ENCODE data around the gene ST6GAL1. TPM values are rescaled to one million over a fixed set of nuclear protein-coding genes. Genes with fewer than 3 reads are reported as not detected.
A peak's percentile ranks its signal among the peaks of the same experiment; 100 is the strongest.

ST6GAL1 gene
- total and polyA plus RNA-seq, 2 of the 8 experiments (the other 6 are each of a cell fraction or from before 2014, with no cell fraction given) = 62.8 to 80.9 TPM

DNA sequence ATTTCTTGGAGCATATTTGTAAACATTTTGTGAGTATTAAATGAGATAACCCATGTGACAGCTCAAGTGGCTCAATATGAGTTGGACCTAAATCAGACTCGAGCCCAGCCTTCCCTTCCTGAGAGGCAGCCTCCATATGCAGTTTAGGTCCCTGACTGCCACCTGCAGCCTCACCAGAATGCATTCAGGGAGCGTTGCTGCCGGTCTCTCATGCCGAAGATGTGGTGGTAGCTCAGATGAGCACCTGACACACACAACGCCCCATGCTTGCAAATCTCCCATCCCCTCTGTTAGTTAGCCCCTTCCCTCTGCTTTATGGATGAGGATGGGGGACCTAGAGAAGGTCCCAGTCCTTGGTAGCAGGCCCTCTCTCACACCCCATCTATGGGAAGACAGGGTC is 9.2 kb downstream of the ST6GAL1 start:
- no peak overlapping the region for H3K56ac ChIP-seq (replicated peaks; ENCODE audit: insufficient read length, low read depth, low read length)
- no peaks in the 10 kb centered on the region for H3K27me3 ChIP-seq (replicated peaks in 1 of 4; ENCODE audit: control insufficient read depth in 3 of 4, extremely low read depth in 1 of 4, insufficient read depth in 3 of 4, low read length in 3 of 4)
- no peak overlapping the region for H2BK15ac ChIP-seq (ENCODE audit: low read length)
- H3K9me3 ChIP-seq (ENCODE audit: insufficient read depth in 2 of 2, low read depth in 1 of 2, low read length in 1 of 2) = no peaks in the 10 kb centered on the region; a peak in 1 of 4 replicates
- no peak overlapping the region for H4K8ac ChIP-seq (ENCODE audit: extremely low read depth, insufficient read depth, low read length)
- no peak overlapping the region for H3K18ac ChIP-seq (ENCODE audit: extremely low read depth, low read length)
- H2BK12ac ChIP-seq (ENCODE audit: low read depth, low read length) = no peak overlapping the region; the same call in 1 of the 2 replicates
- peaks cover 2 to 41% (median 13%) of the 10 kb centered on the region in 4 experiments for H3K36me3 ChIP-seq (ENCODE audit: control insufficient read depth in 2 of 4, insufficient read depth in 4 of 4, low read length in 3 of 4)
- H2AFZ ChIP-seq (ENCODE audit: low read length) = no peak overlapping the region
- H2BK5ac ChIP-seq (ENCODE audit: low read depth, low read length) = no peak overlapping the region
- peaks cover 7% of the 10 kb centered on the region; the same call in 1 of the 2 replicates for H3K79me1 ChIP-seq (ENCODE audit: low read depth, low read length)
- H3K79me2 ChIP-seq (ENCODE audit: control insufficient read depth in 1 of 2, insufficient read depth in 2 of 2, low read length in 2 of 2) = peaks cover 0 to 96% of the 10 kb centered on the region in 2 experiments
- no peak overlapping the region for H3K23ac ChIP-seq (ENCODE audit: insufficient read length)
- no peak overlapping the region for H2AK5ac ChIP-seq (ENCODE audit: low read depth, low read length)
- H3K4me3 ChIP-seq (ENCODE audit: extremely low read depth in 1 of 4, insufficient read depth in 2 of 4, low read depth in 3 of 4, low read length in 4 of 4) = no peak overlapping the region
- DNase-seq (ENCODE audit: low read depth in 1 of 2, low spot score in 2 of 2) (no peak), FAIRE-seq (no peak)
- 89% methylated on average over 5 of the region's 5 CpGs; no CpG with 5 or more reads in 1 of the 2 experiments for WGBS, 2 experiments (ENCODE audit: extremely low coverage in 1 of 2, insufficient coverage in 1 of 2, insufficient read length in 1 of 2, insufficient replicate concordance in 2 of 2, low coverage in 1 of 2, low lambda C conversion rate in 2 of 2, missing lambda C conversion rate in 1 of 2)
- no peaks in the 10 kb centered on the region for H3K23me2 ChIP-seq (ENCODE audit: low read depth, low read length)
- no peak overlapping the region for H3K27ac ChIP-seq (ENCODE audit: low read depth, low read length)
- H4K20me1 ChIP-seq (replicated peaks in 1 of 2; ENCODE audit: control insufficient read depth in 1 of 2, insufficient read depth in 2 of 2, low read length in 2 of 2) = peaks cover 5 to 19% of the 10 kb centered on the region in 2 experiments
- ChIA-PET CTCF (ENCODE audit: partially characterized antibody) (interaction anchor here (0.7 to 3.2 kb wide), 6 partner anchors 8 to 1267 kb away, joined by 3 to 13 read pairs (median 4); no protein-coding TSS in a partner anchor), POLR2A (ENCODE audit: partially characterized antibody) (interaction anchor here (0.6 to 2.0 kb wide), 5 partner anchors 8 to 90 kb away, joined by 3 to 5 read pairs (median 4); no protein-coding TSS in a partner anchor)
- H2BK120ac ChIP-seq (replicated peaks; ENCODE audit: low read depth, low read length) = no peak overlapping the region
- H2BK20ac ChIP-seq (ENCODE audit: low read length) = no peak overlapping the region
- no peak overlapping the region for H3K4ac ChIP-seq (replicated peaks; ENCODE audit: insufficient read length, low read depth, low read length)
- no peak overlapping the region for H4K91ac ChIP-seq (replicated peaks; ENCODE audit: insufficient read length, low read length)
- no peak overlapping the region for H3K14ac ChIP-seq (ENCODE audit: insufficient read length)
- H3K9ac ChIP-seq (replicated peaks in 1 of 4; ENCODE audit: extremely low read depth in 1 of 4, low read depth in 3 of 4, low read length in 3 of 4) = no peak overlapping the region
- H3K4me1 ChIP-seq (replicated peaks in 1 of 4; ENCODE audit: control insufficient read depth in 3 of 4, insufficient read depth in 4 of 4, low read length in 3 of 4) = peaks cover 2 to 13% (median 11%) of the 10 kb centered on the region in 4 experiments; a peak in 6 of 7 replicates
- H3K4me2 ChIP-seq (ENCODE audit: insufficient read depth in 1 of 2, low read depth in 2 of 2, low read length in 2 of 2) = no peak overlapping the region
- no peak overlapping the region for H4K5ac ChIP-seq (ENCODE audit: insufficient read length, low read depth, low read length)
- TF ChIP-seq, protein P1, sequence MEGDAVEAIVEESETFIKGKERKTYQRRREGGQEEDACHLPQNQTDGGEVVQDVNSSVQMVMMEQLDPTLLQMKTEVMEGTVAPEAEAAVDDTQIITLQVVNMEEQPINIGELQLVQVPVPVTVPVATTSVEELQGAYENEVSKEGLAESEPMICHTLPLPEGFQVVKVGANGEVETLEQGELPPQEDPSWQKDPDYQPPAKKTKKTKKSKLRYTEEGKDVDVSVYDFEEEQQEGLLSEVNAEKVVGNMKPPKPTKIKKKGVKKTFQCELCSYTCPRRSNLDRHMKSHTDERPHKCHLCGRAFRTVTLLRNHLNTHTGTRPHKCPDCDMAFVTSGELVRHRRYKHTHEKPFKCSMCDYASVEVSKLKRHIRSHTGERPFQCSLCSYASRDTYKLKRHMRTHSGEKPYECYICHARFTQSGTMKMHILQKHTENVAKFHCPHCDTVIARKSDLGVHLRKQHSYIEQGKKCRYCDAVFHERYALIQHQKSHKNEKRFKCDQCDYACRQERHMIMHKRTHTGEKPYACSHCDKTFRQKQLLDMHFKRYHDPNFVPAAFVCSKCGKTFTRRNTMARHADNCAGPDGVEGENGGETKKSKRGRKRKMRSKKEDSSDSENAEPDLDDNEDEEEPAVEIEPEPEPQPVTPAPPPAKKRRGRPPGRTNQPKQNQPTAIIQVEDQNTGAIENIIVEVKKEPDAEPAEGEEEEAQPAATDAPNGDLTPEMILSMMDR (IDR thresholded peaks at IDR 0.05; ENCODE audit: control extremely low read depth in 1 of 3, insufficient read depth in 1 of 3, low read depth in 1 of 3, low read length in 3 of 3) = peak in 1 of 3 experiments; percentile 7; a peak in 2 of 4 replicates
- TF ChIP-seq RFX5 (IDR thresholded peaks at IDR 0.05; ENCODE audit: borderline replicate concordance, low read depth, low read length) (no peak), SP4 (IDR thresholded peaks at IDR 0.05; ENCODE audit: low read length) (no peak), PHF8 (conservative IDR thresholded peaks at IDR 0.05; ENCODE audit: low read depth, low read length) (no peak), SIX5 (IDR thresholded peaks at IDR 0.05; ENCODE audit: low read depth, low read length) (no peak), EGR1 (IDR thresholded peaks at IDR 0.05; ENCODE audit: borderline replicate concordance, low read depth, low read length) (no peak), JUND (IDR thresholded peaks at IDR 0.05; ENCODE audit: low read length) (no peak), TBP (IDR thresholded peaks at IDR 0.05; ENCODE audit: low read depth, low read length) (no peak), GABPA (IDR thresholded peaks at IDR 0.05; ENCODE audit: borderline replicate concordance, insufficient read depth, low read length) (no peak), SRF (IDR thresholded peaks at IDR 0.05; ENCODE audit: low read depth, low read length) (no peak), TCF12 (IDR thresholded peaks at IDR 0.05; ENCODE audit: low read depth, low read length) (no peak), SP1 (IDR thresholded peaks at IDR 0.05; ENCODE audit: low read depth, low read length) (no peak)

Data from H1 (cell line).